Liver (tissue), 9 donors: ENCODE results near the gene EXOSC5. TPM values are rescaled to one million over a fixed set of nuclear protein-coding genes. Genes with fewer than 3 reads are reported as not detected.

Experiments
- DNase-seq: peaks from one replicate; pipeline ENCODE4 v3.0.0-alpha.2; 2017; ENCODE audit warnings: low spot score
- H3K27ac ChIP-seq, 2 donors: one replicate each; pipeline ENCODE4 v1.7.0; 2013; ENCODE audit warnings: inconsistent platforms in 2 of 2, low read length in 2 of 2, control low read depth in 1 of 2, low read depth in 1 of 2, mild to moderate bottlenecking in 1 of 2
- H3K27me3 ChIP-seq, 4 donors: one replicate each; pipeline versions ENCODE4 v1.6.1 to v1.7.0; 2013; ENCODE audit warnings: low read length in 3 of 4, inconsistent platforms in 1 of 4, mild to moderate bottlenecking in 1 of 4, moderate library complexity in 1 of 4; ENCODE audit not compliant: control insufficient read depth in 4 of 4, insufficient read depth in 4 of 4
- H3K36me3 ChIP-seq, 4 donors: one replicate each; pipeline versions ENCODE4 v1.6.1 to v1.7.0; 2013; ENCODE audit warnings: low read length in 3 of 4, mild to moderate bottlenecking in 3 of 4, low read depth in 1 of 4, moderate library complexity in 1 of 4; ENCODE audit not compliant: control insufficient read depth in 4 of 4, insufficient read depth in 3 of 4
- H3K4me1 ChIP-seq, 4 donors: one replicate each; pipeline versions ENCODE4 v1.6.1 to v1.7.0; 2013; ENCODE audit warnings: low read length in 3 of 4, mild to moderate bottlenecking in 3 of 4, moderate library complexity in 1 of 4; ENCODE audit not compliant: control insufficient read depth in 4 of 4, insufficient read depth in 4 of 4
- H3K4me3 ChIP-seq, 3 donors: one replicate each; pipeline versions ENCODE4 v1.6.1 to v1.7.0; 2013; ENCODE audit warnings: low read length in 3 of 3, control low read depth in 1 of 3, low read depth in 1 of 3, mild to moderate bottlenecking in 1 of 3
- H3K9ac ChIP-seq, 2 donors: one replicate each; pipeline ENCODE4 v1.7.0; 2013; ENCODE audit warnings: low read length in 2 of 2, mild to moderate bottlenecking in 2 of 2, moderate library complexity in 2 of 2, control low read depth in 1 of 2, low read depth in 1 of 2
- H3K9me3 ChIP-seq, 4 donors: one replicate each; pipeline versions ENCODE4 v1.6.1 to v1.7.0; 2013; ENCODE audit warnings: low read length in 3 of 4; ENCODE audit not compliant: control insufficient read depth in 4 of 4
- ATF3 ChIP-seq: IDR thresholded peaks from 2 replicates; pipeline ENCODE4 v1.6.1; 2016; ENCODE audit warnings: antibody characterized with exemption
- EGR1 ChIP-seq, 2 donors: IDR thresholded peaks; 2 replicates each; pipeline ENCODE4 v1.6.1; 2016 to 2018; ENCODE audit warnings: antibody characterized with exemption in 2 of 2, low read depth in 2 of 2
- FOXA1 ChIP-seq: IDR thresholded peaks from 2 replicates; pipeline ENCODE4 v1.6.1; 2016; ENCODE audit warnings: antibody characterized with exemption
- FOXA2 ChIP-seq: IDR thresholded peaks from 2 replicates; pipeline ENCODE4 v1.6.1; 2016; ENCODE audit warnings: antibody characterized with exemption
- HNF4A ChIP-seq, 2 donors: conservative IDR thresholded peaks; 2 replicates each; pipeline ENCODE4 v1.6.1; 2016; ENCODE audit warnings: antibody characterized with exemption in 2 of 2, mild to moderate bottlenecking in 2 of 2
- HNF4G ChIP-seq: IDR thresholded peaks from 2 replicates; pipeline ENCODE4 v1.6.1; 2016; ENCODE audit warnings: antibody characterized with exemption
- JUND ChIP-seq, 2 donors: IDR thresholded peaks; 2 replicates each; pipeline ENCODE4 v1.6.1; 2016; ENCODE audit warnings: antibody characterized with exemption in 2 of 2
- NR2F2 ChIP-seq: IDR thresholded peaks from 2 replicates; pipeline ENCODE4 v1.6.1; 2016; ENCODE audit warnings: antibody characterized with exemption
- RAD21 ChIP-seq, 2 donors: IDR thresholded peaks; 2 replicates each; pipeline ENCODE4 v1.6.1; 2016; ENCODE audit warnings: antibody characterized with exemption in 2 of 2, mild to moderate bottlenecking in 2 of 2
- RXRA ChIP-seq, 2 donors: IDR thresholded peaks; 2 replicates each; pipeline ENCODE4 v1.6.1; 2017 to 2018; ENCODE audit warnings: antibody characterized with exemption in 2 of 2, mild to moderate bottlenecking in 1 of 2
- SP1 ChIP-seq: IDR thresholded peaks from 2 replicates; pipeline ENCODE4 v1.6.1; 2018; ENCODE audit warnings: antibody characterized with exemption, mild to moderate bottlenecking
- TAF1 ChIP-seq: conservative IDR thresholded peaks from 2 replicates; pipeline ENCODE4 v1.6.1; 2016; ENCODE audit warnings: antibody characterized with exemption, mild to moderate bottlenecking
- YY1 ChIP-seq: IDR thresholded peaks from 2 replicates; pipeline ENCODE4 v1.6.1; 2016; ENCODE audit warnings: antibody characterized with exemption, mild to moderate bottlenecking
- ZBTB33 ChIP-seq: IDR thresholded peaks from 2 replicates; pipeline ENCODE4 v1.6.1; 2016; ENCODE audit warnings: antibody characterized with exemption
- WGBS: extraction: QIAGEN DNeasy Blood & Tissue Kit; methylation state at CpG from one replicate; pipeline ENCODE4 v1.1.7; 2013; 5-methylcytosine and 5-hydroxymethylcytosine counted together
- polyA plus RNA-seq, 2 donors: library from polyadenylated mRNA; stranded (reverse) in 1 of 2; unstranded in 1 of 2; fragments of 200-250 nt in 1 of 2; fragments of >200 nt in 1 of 2; fragmentation: Nextera tagmentation in 1 of 2; extraction: Ambion mirVana in 1 of 2; gene quantifications; one replicate each; pipeline versions ENCODE4 v1.2.1 to v1.2.3, GENCODE V29; 2013 to 2015
- total RNA-seq, 2 donors: library from RNA; depleted of rRNA; stranded (reverse); fragments of >200 nt; gene quantifications; one replicate each; pipeline ENCODE4 v1.2.3, GENCODE V29; 2014
- TF ChIP-seq, protein P1 (sequence below): fragments of 150-350 bp; IDR thresholded peaks from 2 replicates; pipeline ENCODE4 v1.5.1; 2017; ENCODE audit warnings: improper control_type of control experiment, low read depth, low read length; ENCODE audit not compliant: missing input control
- TF ChIP-seq, protein P2 (sequence below): IDR thresholded peaks from 2 replicates; pipeline ENCODE4 v1.6.1; 2016; ENCODE audit warnings: antibody characterized with exemption, mild to moderate bottlenecking
- TF ChIP-seq, protein P3 (sequence below): IDR thresholded peaks from 2 replicates; pipeline ENCODE4 v1.6.1; 2016; ENCODE audit warnings: antibody characterized with exemption
- donor health status: healthy.
- donor health status: healthy.
- donor health status: healthy.
- donor health status: healthy.
- donor health status: healthy.

The EXOSC5 gene
- total and polyA plus RNA-seq, 4 donors, result 8.3 to 26.7 (median 18.9) TPM

- peaks cover 0 to 8% (median under 1%) of the 10 kb centered on the region in 4 donors for H3K4me1 ChIP-seq
- H3K9me3 ChIP-seq, result no peaks in the 10 kb centered on the region
- 86% methylated on average over 12 of the region's 12 CpGs for WGBS
- H3K36me3 ChIP-seq, result peaks cover 7 to 75% (median 45%) of the 10 kb centered on the region in 4 donors
- no peaks in the 10 kb centered on the region for H3K27me3 ChIP-seq
- H3K9ac ChIP-seq, result no peak overlapping the region
- no peak for TF ChIP-seq RXRA (IDR thresholded peaks at IDR 0.05)
- TF ChIP-seq, protein P1, sequence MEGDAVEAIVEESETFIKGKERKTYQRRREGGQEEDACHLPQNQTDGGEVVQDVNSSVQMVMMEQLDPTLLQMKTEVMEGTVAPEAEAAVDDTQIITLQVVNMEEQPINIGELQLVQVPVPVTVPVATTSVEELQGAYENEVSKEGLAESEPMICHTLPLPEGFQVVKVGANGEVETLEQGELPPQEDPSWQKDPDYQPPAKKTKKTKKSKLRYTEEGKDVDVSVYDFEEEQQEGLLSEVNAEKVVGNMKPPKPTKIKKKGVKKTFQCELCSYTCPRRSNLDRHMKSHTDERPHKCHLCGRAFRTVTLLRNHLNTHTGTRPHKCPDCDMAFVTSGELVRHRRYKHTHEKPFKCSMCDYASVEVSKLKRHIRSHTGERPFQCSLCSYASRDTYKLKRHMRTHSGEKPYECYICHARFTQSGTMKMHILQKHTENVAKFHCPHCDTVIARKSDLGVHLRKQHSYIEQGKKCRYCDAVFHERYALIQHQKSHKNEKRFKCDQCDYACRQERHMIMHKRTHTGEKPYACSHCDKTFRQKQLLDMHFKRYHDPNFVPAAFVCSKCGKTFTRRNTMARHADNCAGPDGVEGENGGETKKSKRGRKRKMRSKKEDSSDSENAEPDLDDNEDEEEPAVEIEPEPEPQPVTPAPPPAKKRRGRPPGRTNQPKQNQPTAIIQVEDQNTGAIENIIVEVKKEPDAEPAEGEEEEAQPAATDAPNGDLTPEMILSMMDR, result no peak
- TF ChIP-seq SP1, result no peak
- no peak for TF ChIP-seq NR2F2
- no peak for TF ChIP-seq FOXA1
- TF ChIP-seq RAD21 (IDR thresholded peaks at IDR 0.05), result no peak
- TF ChIP-seq, protein P2, sequence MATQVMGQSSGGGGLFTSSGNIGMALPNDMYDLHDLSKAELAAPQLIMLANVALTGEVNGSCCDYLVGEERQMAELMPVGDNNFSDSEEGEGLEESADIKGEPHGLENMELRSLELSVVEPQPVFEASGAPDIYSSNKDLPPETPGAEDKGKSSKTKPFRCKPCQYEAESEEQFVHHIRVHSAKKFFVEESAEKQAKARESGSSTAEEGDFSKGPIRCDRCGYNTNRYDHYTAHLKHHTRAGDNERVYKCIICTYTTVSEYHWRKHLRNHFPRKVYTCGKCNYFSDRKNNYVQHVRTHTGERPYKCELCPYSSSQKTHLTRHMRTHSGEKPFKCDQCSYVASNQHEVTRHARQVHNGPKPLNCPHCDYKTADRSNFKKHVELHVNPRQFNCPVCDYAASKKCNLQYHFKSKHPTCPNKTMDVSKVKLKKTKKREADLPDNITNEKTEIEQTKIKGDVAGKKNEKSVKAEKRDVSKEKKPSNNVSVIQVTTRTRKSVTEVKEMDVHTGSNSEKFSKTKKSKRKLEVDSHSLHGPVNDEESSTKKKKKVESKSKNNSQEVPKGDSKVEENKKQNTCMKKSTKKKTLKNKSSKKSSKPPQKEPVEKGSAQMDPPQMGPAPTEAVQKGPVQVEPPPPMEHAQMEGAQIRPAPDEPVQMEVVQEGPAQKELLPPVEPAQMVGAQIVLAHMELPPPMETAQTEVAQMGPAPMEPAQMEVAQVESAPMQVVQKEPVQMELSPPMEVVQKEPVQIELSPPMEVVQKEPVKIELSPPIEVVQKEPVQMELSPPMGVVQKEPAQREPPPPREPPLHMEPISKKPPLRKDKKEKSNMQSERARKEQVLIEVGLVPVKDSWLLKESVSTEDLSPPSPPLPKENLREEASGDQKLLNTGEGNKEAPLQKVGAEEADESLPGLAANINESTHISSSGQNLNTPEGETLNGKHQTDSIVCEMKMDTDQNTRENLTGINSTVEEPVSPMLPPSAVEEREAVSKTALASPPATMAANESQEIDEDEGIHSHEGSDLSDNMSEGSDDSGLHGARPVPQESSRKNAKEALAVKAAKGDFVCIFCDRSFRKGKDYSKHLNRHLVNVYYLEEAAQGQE, result no peak
- no peak for TF ChIP-seq JUND (IDR thresholded peaks at IDR 0.05)
- no peak for TF ChIP-seq ZBTB33
- TF ChIP-seq HNF4A (conservative IDR thresholded peaks at IDR 0.05), result no peak
- no peak for TF ChIP-seq FOXA2
- no peak for TF ChIP-seq YY1
- no peak for DNase-seq
- no peak overlapping the region for H3K27ac ChIP-seq
- H3K4me3 ChIP-seq, result no peak overlapping the region
Measured at GRCh38 chr19:41416194-41416674, 19.1 kb upstream of the EXOSC5 start.

GRCh38 chr19:41415154-41415571 lies 18.0 kb upstream of the EXOSC5 start:
- Histone ChIP-seq H3K36me3 (peaks cover 9 to 66% (median 38%) of the 10 kb centered on the region in 4 donors), H3K9me3 (no peaks in the 10 kb centered on the region), H3K27me3 (no peaks in the 10 kb centered on the region), H3K27ac (no peak overlapping the region), H3K4me3 (no peak overlapping the region), H3K4me1 (peaks cover 0 to 4% (median 1%) of the 10 kb centered on the region in 4 donors), H3K9ac (no peak overlapping the region)
- WGBS, result 78% methylated on average over 9 of the region's 9 CpGs
- no peak for DNase-seq
- TF ChIP-seq YY1 (no peak), TAF1 (no peak), SP1 (no peak), JUND (IDR thresholded peaks at IDR 0.05) (no peak), RXRA (IDR thresholded peaks at IDR 0.05) (no peak), ZBTB33 (no peak), ATF3 (no peak), EGR1 (IDR thresholded peaks at IDR 0.05; ENCODE audit: low read depth in 2 of 2) (no peak), FOXA2 (no peak), RAD21 (IDR thresholded peaks at IDR 0.05) (no peak), HNF4G (no peak), FOXA1 (no peak)
- TF ChIP-seq, protein P2, result no peak
- TF ChIP-seq, protein P3, sequence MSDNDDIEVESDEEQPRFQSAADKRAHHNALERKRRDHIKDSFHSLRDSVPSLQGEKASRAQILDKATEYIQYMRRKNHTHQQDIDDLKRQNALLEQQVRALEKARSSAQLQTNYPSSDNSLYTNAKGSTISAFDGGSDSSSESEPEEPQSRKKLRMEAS, result no peak
